Calu3 (cell line): ENCODE data around the gene NELL1. TPM values are rescaled to one million over a fixed set of nuclear protein-coding genes. Genes with fewer than 3 reads are reported as not detected.

Experiments
- BruUV-seq: library from RNA; stranded (reverse); fragments of 400-500 nt; replicated peaks from 2 replicates; lab custom pipeline; 2021; lab: Mats Ljungman, UMichigan
- CTCF ChIA-PET: fragments of 300-600 bp; sonication (Branson Sonifier 250); formaldehyde crosslinking; loops from one replicate; lab custom pipeline; 2022; ENCODE audit warnings: antibody characterized with exemption; lab: Charles Lee
- DNase-seq: peaks from one replicate; pipeline ENCODE4 v3.0.0; 2022
- H3K27ac Mint-ChIP-seq: one replicate; pipeline ENCODE4 v1.8.0; 2022; ENCODE audit warnings: mixed read lengths; ENCODE audit not compliant: unreplicated experiment
- H3K27me3 Mint-ChIP-seq: one replicate; pipeline ENCODE4 v1.8.0; 2022; ENCODE audit warnings: mixed read lengths; ENCODE audit not compliant: unreplicated experiment
- H3K36me3 Mint-ChIP-seq: one replicate; pipeline ENCODE4 v1.8.0; 2022; ENCODE audit warnings: mild to moderate bottlenecking, moderate library complexity, mixed read lengths; ENCODE audit not compliant: insufficient read depth, unreplicated experiment
- H3K4me1 Mint-ChIP-seq: one replicate; pipeline ENCODE4 v1.8.0; 2022; ENCODE audit warnings: mild to moderate bottlenecking, low read depth, mixed read lengths; ENCODE audit not compliant: unreplicated experiment
- H3K4me3 Mint-ChIP-seq: one replicate; pipeline ENCODE4 v1.8.0; 2022; ENCODE audit warnings: mild to moderate bottlenecking, low read depth, moderate library complexity, mixed read lengths; ENCODE audit not compliant: unreplicated experiment
- H3K9me3 Mint-ChIP-seq: one replicate; pipeline ENCODE4 v1.8.0; 2022; ENCODE audit warnings: low read depth, mixed read lengths; ENCODE audit not compliant: unreplicated experiment
- CTCF ChIP-seq: fragments of 200-600 bp; IDR thresholded peaks from one replicate; pipeline ENCODE4 v1.8.0; 2022; ENCODE audit warnings: antibody characterized with exemption; ENCODE audit not compliant: unreplicated experiment
- intact Hi-C: fragments of 100-400 bp; cut with micrococcal nuclease; formaldehyde crosslinking; loops from one replicate; pipeline ENCODE4 v1.10.0; 2022; ENCODE audit not compliant: unreplicated experiment
- total RNA-seq: library from RNA; stranded (reverse); gene quantifications from 2 replicates; pipeline ENCODE4 v1.2.3, GENCODE V29; 2022

Gene NELL1
- total RNA-seq, 1 experiment from 2014 or later, result not detected

- no peaks in the 10 kb centered on the region for H3K36me3 Mint-ChIP-seq
- no peak for TF ChIP-seq CTCF
- H3K27me3 Mint-ChIP-seq, result no peaks in the 10 kb centered on the region
- H3K27ac Mint-ChIP-seq, result no peak overlapping the region
- intact Hi-C loops, result no loop called here
- no peaks in the 10 kb centered on the region for H3K4me1 Mint-ChIP-seq
- no peak for DNase-seq
- CTCF ChIA-PET, result no interaction called here
- BruUV-seq, result no TSS peak
- no peaks in the 10 kb centered on the region for H3K9me3 Mint-ChIP-seq
- H3K4me3 Mint-ChIP-seq, result no peak overlapping the region
These were observed 814.7 kb downstream of the NELL1 start for GRCh38 chr11:21484039-21484438.

- Mint-ChIP-seq H3K9me3 (no peaks in the 10 kb centered on the region), H3K27ac (no peak overlapping the region), H3K4me1 (no peaks in the 10 kb centered on the region), H3K27me3 (no peaks in the 10 kb centered on the region), H3K36me3 (no peaks in the 10 kb centered on the region), H3K4me3 (no peak overlapping the region)
- no peak for DNase-seq
- CTCF ChIA-PET, result interaction anchor here (0.6 kb wide), 1 partner anchor 36 kb away, joined by 4 read pairs; no protein-coding TSS in a partner anchor
- BruUV-seq, result no TSS peak
- no peak for TF ChIP-seq CTCF
- intact Hi-C loops, result no loop called here
These were observed 815.6 kb downstream of the NELL1 start for GRCh38 chr11:21485006-21485405.

- H3K27me3 Mint-ChIP-seq, result no peaks in the 10 kb centered on the region
- intact Hi-C loops, result no loop called here
- no peaks in the 10 kb centered on the region for H3K4me1 Mint-ChIP-seq
- CTCF ChIA-PET, result no interaction called here
- H3K4me3 Mint-ChIP-seq, result no peak overlapping the region
- no peaks in the 10 kb centered on the region for H3K9me3 Mint-ChIP-seq
- no peaks in the 10 kb centered on the region for H3K36me3 Mint-ChIP-seq
- H3K27ac Mint-ChIP-seq, result no peak overlapping the region
- TF ChIP-seq CTCF, result no peak
- no TSS peak for BruUV-seq
- no peak for DNase-seq
These were observed 816.0 kb downstream of the NELL1 start for GRCh38 chr11:21485426-21485825.

- CTCF ChIA-PET, result interaction anchor here (1.1 kb wide), 1 partner anchor 22 kb away, joined by 3 read pairs; no protein-coding TSS in a partner anchor
- TF ChIP-seq CTCF, result no peak
- no peaks in the 10 kb centered on the region for H3K9me3 Mint-ChIP-seq
- H3K4me3 Mint-ChIP-seq, result no peak overlapping the region
- DNase-seq, result no peak
- no peaks in the 10 kb centered on the region for H3K4me1 Mint-ChIP-seq
- no peak overlapping the region for H3K27ac Mint-ChIP-seq
- no TSS peak for BruUV-seq
- no peaks in the 10 kb centered on the region for H3K36me3 Mint-ChIP-seq
- intact Hi-C loops, result no loop called here
- no peaks in the 10 kb centered on the region for H3K27me3 Mint-ChIP-seq
These were observed 820.2 kb downstream of the NELL1 start for GRCh38 chr11:21489416-21490115.
